Nephron (organoid): ENCODE measurements around the gene KIF6.

ENCODE experiments used
- H3K27ac Mint-ChIP-seq, 3 experiments: 2 replicates each; pipeline ENCODE4 v1.8.0; 2020; ENCODE audit warnings: mixed read lengths in 3 of 3, mild to moderate bottlenecking in 2 of 3, moderate library complexity in 1 of 3
- H3K27me3 Mint-ChIP-seq: 2 replicates; pipeline ENCODE4 v1.8.0; 2021; ENCODE audit warnings: low read depth, mild to moderate bottlenecking, moderate library complexity, mixed read lengths
- H3K36me3 Mint-ChIP-seq: 2 replicates; pipeline ENCODE4 v1.8.0; 2020; ENCODE audit warnings: low read depth, mixed read lengths
- H3K4me1 Mint-ChIP-seq: 2 replicates; pipeline ENCODE4 v1.8.0; 2020; ENCODE audit warnings: mixed read lengths
- H3K4me3 Mint-ChIP-seq, 3 experiments: 2 replicates each; pipeline ENCODE4 v1.8.0; 2020; ENCODE audit warnings: mild to moderate bottlenecking in 3 of 3, mixed read lengths in 3 of 3, moderate library complexity in 2 of 3
- H3K9me3 Mint-ChIP-seq: 2 replicates; pipeline ENCODE4 v1.8.0; 2020; ENCODE audit warnings: mixed read lengths
- CTCF ChIP-seq, 3 experiments: fragments of 200-600 bp; sonication (generic); IDR thresholded peaks; one replicate each; pipeline ENCODE4 v1.5.0; 2021; ENCODE audit warnings: antibody characterized with exemption in 3 of 3; ENCODE audit not compliant: unreplicated experiment in 3 of 3

KIF6 gene

GRCh38 chr6:39608652-39609345 lies 116.4 kb downstream of the KIF6 start:
- no peaks in the 10 kb centered on the region for H3K9me3 Mint-ChIP-seq
- H3K36me3 Mint-ChIP-seq: no peaks in the 10 kb centered on the region
- H3K27me3 Mint-ChIP-seq: no peaks in the 10 kb centered on the region
- no peak overlapping the region for H3K4me3 Mint-ChIP-seq
- peak overlapping the region in 1 of 3 experiments; percentile 19 for H3K27ac Mint-ChIP-seq
- H3K4me1 Mint-ChIP-seq: peaks cover 30% of the 10 kb centered on the region
- no peak for TF ChIP-seq CTCF (IDR thresholded peaks at IDR 0.05; ENCODE audit: unreplicated experiment in 3 of 3)

- Mint-ChIP-seq H3K4me3 (no peak overlapping the region), H3K27me3 (no peaks in the 10 kb centered on the region), H3K36me3 (no peaks in the 10 kb centered on the region), H3K9me3 (peaks cover 2% of the 10 kb centered on the region), H3K4me1 (peaks cover 6% of the 10 kb centered on the region), H3K27ac (no peak overlapping the region)
- TF ChIP-seq CTCF (IDR thresholded peaks at IDR 0.05; ENCODE audit: unreplicated experiment in 3 of 3): no peak
These were observed 122.3 kb downstream of the KIF6 start for GRCh38 chr6:39602601-39603519.

DNA sequence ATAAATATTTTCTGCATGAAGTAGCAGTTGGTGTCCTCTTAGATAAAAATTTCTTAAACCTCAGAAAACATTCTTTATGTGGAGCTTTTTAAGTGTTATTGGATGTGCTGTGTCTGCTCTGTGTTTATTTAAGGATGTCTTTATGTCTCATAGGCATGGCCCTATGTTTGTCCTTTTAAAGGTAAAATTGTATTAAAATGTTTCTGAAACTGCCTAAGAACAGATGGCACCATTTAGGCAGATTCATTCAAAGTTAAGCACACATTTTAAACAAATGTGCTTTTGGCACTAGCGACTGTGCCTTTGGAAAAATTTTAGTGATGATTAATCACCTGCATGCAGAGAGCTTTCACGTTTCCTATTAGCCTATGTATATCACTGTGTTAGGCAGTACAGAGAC lies 125.2 kb downstream of the KIF6 start:
- TF ChIP-seq CTCF (IDR thresholded peaks at IDR 0.05; ENCODE audit: unreplicated experiment in 3 of 3): no peak
- Mint-ChIP-seq H3K4me1 (no peaks in the 10 kb centered on the region), H3K9me3 (peaks cover 2% of the 10 kb centered on the region), H3K27ac (no peak overlapping the region), H3K4me3 (no peak overlapping the region), H3K36me3 (no peaks in the 10 kb centered on the region), H3K27me3 (no peaks in the 10 kb centered on the region)

DNA sequence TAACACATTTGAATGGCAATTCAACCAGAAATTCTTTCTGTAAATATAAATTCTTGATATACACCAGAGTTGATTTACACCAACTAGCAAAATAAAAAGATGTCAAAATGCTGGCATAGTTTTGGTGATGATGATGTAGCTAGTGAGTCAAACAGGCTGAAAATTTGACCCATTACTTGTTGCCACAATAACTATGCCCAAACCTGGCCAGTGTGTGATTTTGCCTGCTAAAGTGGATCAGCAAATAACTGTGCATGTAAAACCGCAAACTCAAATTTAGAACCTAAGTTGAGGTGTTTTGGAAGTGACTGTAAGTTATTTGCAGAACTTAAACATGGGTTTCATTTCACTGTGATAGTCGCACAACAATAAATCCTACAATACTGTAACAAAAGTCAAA lies 125.9 kb downstream of the KIF6 start:
- no peaks in the 10 kb centered on the region for H3K36me3 Mint-ChIP-seq
- TF ChIP-seq CTCF (IDR thresholded peaks at IDR 0.05; ENCODE audit: unreplicated experiment in 3 of 3): no peak
- H3K9me3 Mint-ChIP-seq: peaks cover 2% of the 10 kb centered on the region
- no peak overlapping the region for H3K4me3 Mint-ChIP-seq
- H3K27me3 Mint-ChIP-seq: no peaks in the 10 kb centered on the region
- H3K4me1 Mint-ChIP-seq: no peaks in the 10 kb centered on the region
- H3K27ac Mint-ChIP-seq: no peak overlapping the region

- Mint-ChIP-seq H3K27ac (no peak overlapping the region), H3K4me3 (no peak overlapping the region), H3K27me3 (no peaks in the 10 kb centered on the region), H3K4me1 (peaks cover 6% of the 10 kb centered on the region), H3K9me3 (no peaks in the 10 kb centered on the region), H3K36me3 (no peaks in the 10 kb centered on the region)
- no peak for TF ChIP-seq CTCF (IDR thresholded peaks at IDR 0.05; ENCODE audit: unreplicated experiment in 3 of 3)
These were observed 130.9 kb downstream of the KIF6 start for GRCh38 chr6:39594285-39594684.
